Measurements from ENCODE around the gene AGAP6.

GRCh38 chr10:50044941-50045664, 56.9 kb downstream of the AGAP6 start:
- TF ChIP-seq POLR2AphosphoS5 (IDR thresholded peaks at IDR 0.05; ENCODE audit: insufficient read depth, low read depth, low read length) (no peak), POLR2A (IDR thresholded peaks at IDR 0.05; ENCODE audit: low read depth, low read length) (no peak), EZH2 (IDR thresholded peaks at IDR 0.05; ENCODE audit: borderline replicate concordance, low read depth, low read length, severe bottlenecking) (no peak), CTCF (IDR thresholded peaks at IDR 0.05; ENCODE audit: extremely low read depth in 1 of 2, insufficient read depth in 1 of 2, low read depth in 1 of 2, low read length in 2 of 2) (no peak), JUN (IDR thresholded peaks at IDR 0.05; ENCODE audit: borderline replicate concordance, insufficient read depth, insufficient read length, low read depth) (no peak)
- TF ChIP-seq, protein P1, sequence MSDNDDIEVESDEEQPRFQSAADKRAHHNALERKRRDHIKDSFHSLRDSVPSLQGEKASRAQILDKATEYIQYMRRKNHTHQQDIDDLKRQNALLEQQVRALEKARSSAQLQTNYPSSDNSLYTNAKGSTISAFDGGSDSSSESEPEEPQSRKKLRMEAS (IDR thresholded peaks at IDR 0.05; ENCODE audit: insufficient read depth, insufficient read length): no peak
